ENCODE measurements around the gene CCT6B. TPM values are rescaled to one million over a fixed set of nuclear protein-coding genes. Genes with fewer than 3 reads are reported as not detected.

The CCT6B gene
- total and polyA plus RNA-seq, 2 of the 13 experiments (the other 11 are each of a cell fraction or from before 2014, with no cell fraction given): 0.41 to 1.4 TPM

GRCh38 chr17:34892461-34893249, 68.6 kb downstream of the CCT6B start:
- ChIA-PET POLR2A (no interaction called here), CTCF (ENCODE audit: low intra/inter-chr PET ratio, low total read pairs) (interaction anchor here (1.2 kb wide), 1 partner anchor 349 kb away, joined by 4 read pairs; no protein-coding TSS in a partner anchor)
- no peak overlapping the region for H2AFZ ChIP-seq (ENCODE audit: low read length)
- ATAC-seq (peak; percentile 76), DNase-seq (ENCODE audit: low spot score) (no peak), FAIRE-seq (no peak)
- no peaks in the 10 kb centered on the region for H3K9me3 ChIP-seq (ENCODE audit: low read length)
- H3K27me3 ChIP-seq (ENCODE audit: control insufficient read depth in 1 of 2, insufficient read depth in 2 of 2, low read length in 2 of 2): peaks cover 0 to 6% of the 10 kb centered on the region in 2 experiments; a peak in 2 of 5 replicates
- H3K4me3 ChIP-seq (replicated peaks in 1 of 3; ENCODE audit: insufficient read depth in 1 of 3, low read depth in 2 of 3, low read length in 3 of 3): no peak overlapping the region
- no TSS peak for BruUV-seq (replicated peaks)
- in situ Hi-C loops (cut with HindIII; ENCODE audit: extremely low pct_ligation_motif_present, low pct_unique_long_range_greater_than_20kb): loop anchor here (25.0 kb wide), 2 partner anchors 355 to 455 kb away; no protein-coding TSS in a partner anchor
- no peak overlapping the region for H3K4me2 ChIP-seq (ENCODE audit: low read depth, low read length)
- 0% methylated on average over 6 of the region's 9 CpGs for WGBS (ENCODE audit: low lambda C conversion rate)
- intact Hi-C loops (cut with micrococcal nuclease; ENCODE audit: unreplicated experiment): no loop called here
- no peak overlapping the region for H3K9ac ChIP-seq (ENCODE audit: insufficient read depth, low read depth, low read length)
- no peaks in the 10 kb centered on the region for H3K4me1 ChIP-seq (ENCODE audit: insufficient read depth, low read length)
- no peak for TF ChIP-seq ZNF512B (CRISPR knock-in tag; IDR thresholded peaks at IDR 0.05; ENCODE audit: borderline replicate concordance)
- no peak for TF ChIP-seq SMARCC2 (IDR thresholded peaks at IDR 0.05)
- no peak for TF ChIP-seq ZNF549 (CRISPR knock-in tag; IDR thresholded peaks at IDR 0.05)
- no peak for TF ChIP-seq PHF8 (CRISPR knock-in tag; IDR thresholded peaks at IDR 0.05)
- TF ChIP-seq STAG1 (CRISPR knock-in tag; IDR thresholded peaks at IDR 0.05): peak; percentile 64
- TF ChIP-seq HNRNPL (IDR thresholded peaks at IDR 0.05; ENCODE audit: low read depth, low read length): no peak
- peak; percentile 46; the same call in 1 of the 2 replicates for TF ChIP-seq RAD21 (CRISPR knock-in tag; IDR thresholded peaks at IDR 0.05)
- no peak for TF ChIP-seq GMEB2 (CRISPR knock-in tag; IDR thresholded peaks at IDR 0.05; ENCODE audit: low read depth)
- peak; percentile 68 for TF ChIP-seq CTCF (CRISPR knock-in tag; IDR thresholded peaks at IDR 0.05)
- TF ChIP-seq ZNF788 (CRISPR knock-in tag; IDR thresholded peaks at IDR 0.05; ENCODE audit: borderline replicate concordance): no peak
- TF ChIP-seq NBN (conservative IDR thresholded peaks at IDR 0.05): no peak
- no peak for TF ChIP-seq ZNF543 (CRISPR knock-in tag; IDR thresholded peaks at IDR 0.05)
- H3K27ac ChIP-seq (ENCODE audit: extremely low read length, insufficient read depth, low read length): no peak overlapping the region
- no peaks in the 10 kb centered on the region for H3K79me2 ChIP-seq (ENCODE audit: insufficient read depth, low read length)
- H4K20me1 ChIP-seq (ENCODE audit: insufficient read depth, low read length): no peaks in the 10 kb centered on the region
- no peaks in the 10 kb centered on the region for H3K36me3 ChIP-seq (replicated peaks in 1 of 2; ENCODE audit: control insufficient read depth in 1 of 2, insufficient read depth in 2 of 2, low read length in 2 of 2)
